ENCODE measurements around the gene IL24.

GRCh38 chr1:206918076-206918475 is 20.8 kb downstream of the IL24 start:
- TF ChIP-seq CTCF (IDR thresholded peaks at IDR 0.05) (no peak), POLR2AphosphoS5 (IDR thresholded peaks at IDR 0.05) (no peak)

Data from esophagus muscularis mucosa (tissue), 3 donors.